ENCODE results near the gene HAGHL.

HAGHL gene, protein sequence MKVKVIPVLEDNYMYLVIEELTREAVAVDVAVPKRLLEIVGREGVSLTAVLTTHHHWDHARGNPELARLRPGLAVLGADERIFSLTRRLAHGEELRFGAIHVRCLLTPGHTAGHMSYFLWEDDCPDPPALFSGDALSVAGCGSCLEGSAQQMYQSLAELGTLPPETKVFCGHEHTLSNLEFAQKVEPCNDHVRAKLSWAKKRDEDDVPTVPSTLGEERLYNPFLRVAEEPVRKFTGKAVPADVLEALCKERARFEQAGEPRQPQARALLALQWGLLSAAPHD

DNA sequence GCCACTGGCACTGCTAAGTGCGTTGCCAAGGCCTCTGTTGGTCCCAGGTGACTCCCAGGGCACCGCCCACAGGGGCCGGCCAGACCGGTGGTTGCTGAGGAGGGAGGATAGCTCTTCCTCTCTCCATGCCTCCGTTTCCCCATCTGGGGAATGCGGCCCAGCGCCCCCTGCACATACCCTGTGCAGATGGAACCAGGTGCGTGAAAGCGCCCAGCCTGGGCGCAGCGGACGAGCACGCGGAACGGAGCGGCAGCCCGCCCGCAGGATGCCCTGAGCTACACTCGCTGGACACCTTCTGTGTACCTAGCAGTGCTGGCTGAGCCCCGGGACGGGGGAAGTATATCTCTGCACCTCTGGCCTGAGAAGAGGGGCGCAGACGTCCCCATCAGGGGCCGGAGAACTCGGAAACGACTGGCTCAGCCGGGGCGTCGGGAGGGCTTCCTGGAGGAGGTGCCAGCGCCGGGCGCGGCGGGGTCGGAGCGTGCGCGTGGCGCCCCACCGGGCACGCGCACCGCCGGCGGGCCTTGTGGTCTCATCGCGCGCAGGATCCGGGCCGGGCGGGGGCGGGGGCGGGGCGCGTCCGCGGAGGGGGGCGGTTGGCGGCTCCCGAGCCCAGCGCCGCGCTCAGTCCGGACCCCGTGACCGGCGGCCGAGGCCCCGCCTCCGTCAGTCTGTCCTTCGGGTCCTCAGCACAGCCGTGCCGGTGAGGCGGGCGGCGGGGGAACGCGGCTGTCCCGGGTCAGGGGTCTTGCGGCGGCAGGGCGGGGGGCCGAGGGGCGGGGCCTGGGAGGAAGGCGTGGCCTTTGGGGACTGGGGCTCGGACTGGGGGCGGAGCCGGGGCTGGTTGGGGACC lies at the start of gene HAGHL, which contains the start of gene CCDC78:
Gene HAGHL (plus strand): TSS at position 669 of the 853 bp plus-strand sequence. CDS start 404 bp downstream, outside the sequence.
Gene CCDC78 (minus strand): TSS at position 6 of the 853 bp plus-strand sequence. CDS start 76 bp downstream, outside the sequence.
- DNase-seq = peak; percentile 63 to 74

DNA sequence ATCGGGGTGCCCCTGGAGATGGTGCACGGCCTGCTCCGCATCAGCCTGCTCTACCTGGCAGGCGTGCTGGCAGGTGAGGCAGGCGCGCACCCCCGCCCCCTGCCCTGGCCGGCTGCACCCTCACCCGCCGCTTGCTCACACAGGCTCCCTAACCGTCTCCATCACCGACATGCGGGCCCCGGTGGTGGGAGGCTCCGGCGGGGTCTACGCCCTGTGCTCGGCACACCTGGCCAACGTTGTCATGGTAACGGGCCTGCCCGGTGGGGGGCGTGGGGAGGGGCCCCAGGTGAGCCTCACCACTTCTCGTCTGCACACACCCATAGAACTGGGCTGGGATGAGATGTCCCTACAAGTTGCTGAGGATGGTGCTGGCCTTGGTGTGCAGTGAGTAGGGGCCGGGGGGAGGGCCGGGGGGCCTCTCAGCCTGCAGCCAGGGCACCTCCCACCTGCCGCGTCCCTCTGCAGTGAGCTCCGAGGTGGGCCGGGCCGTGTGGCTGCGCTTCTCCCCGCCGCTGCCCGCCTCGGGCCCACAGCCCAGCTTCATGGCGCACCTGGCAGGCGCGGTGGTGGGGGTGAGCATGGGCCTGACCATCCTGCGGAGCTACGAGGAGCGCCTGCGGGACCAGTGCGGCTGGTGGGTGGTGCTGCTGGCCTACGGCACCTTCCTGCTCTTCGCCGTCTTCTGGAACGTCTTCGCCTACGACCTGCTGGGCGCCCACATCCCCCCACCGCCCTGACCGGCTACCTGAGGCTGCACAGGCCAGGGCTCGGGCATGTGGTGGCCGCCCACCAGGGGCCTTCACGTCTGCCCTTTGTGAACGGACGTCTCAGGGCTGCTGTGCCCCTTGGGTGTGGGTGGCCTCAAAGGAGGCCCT lies 49.4 kb upstream of the HAGHL start:
- DNase-seq = no peak

DNA sequence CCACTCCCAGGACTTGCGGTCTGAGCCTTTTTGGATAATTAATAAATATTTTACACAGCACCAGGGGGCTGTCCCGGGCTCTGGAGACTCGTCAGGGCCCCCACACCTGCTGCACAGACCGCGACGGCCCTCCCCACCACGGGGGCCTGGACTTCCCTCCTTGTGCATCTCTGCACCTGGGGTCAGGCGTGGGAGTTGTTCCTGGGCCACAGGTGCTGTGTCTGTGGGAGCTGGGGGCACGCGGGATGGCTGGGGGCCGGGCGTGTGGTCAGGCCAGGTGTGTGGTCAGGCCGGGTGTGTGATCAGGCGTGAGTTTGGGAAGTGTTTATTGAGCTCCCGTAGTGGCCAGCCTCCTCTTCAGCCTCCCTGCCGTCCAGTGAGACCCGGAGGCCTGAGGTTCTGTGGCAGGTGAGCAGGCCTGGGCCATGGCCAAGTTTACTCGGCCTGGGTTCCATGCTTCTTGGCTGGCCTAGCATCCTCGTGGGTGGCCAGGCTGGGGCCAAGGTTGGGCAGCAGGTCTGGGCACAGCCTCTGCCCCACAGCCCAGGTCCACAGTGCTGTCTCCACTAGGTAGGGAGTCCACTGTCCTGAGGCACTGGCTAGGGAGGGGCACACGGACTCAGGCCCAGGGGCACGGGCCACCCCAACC lies 48.6 kb upstream of the HAGHL start:
- DNase-seq = no peak

DNA sequence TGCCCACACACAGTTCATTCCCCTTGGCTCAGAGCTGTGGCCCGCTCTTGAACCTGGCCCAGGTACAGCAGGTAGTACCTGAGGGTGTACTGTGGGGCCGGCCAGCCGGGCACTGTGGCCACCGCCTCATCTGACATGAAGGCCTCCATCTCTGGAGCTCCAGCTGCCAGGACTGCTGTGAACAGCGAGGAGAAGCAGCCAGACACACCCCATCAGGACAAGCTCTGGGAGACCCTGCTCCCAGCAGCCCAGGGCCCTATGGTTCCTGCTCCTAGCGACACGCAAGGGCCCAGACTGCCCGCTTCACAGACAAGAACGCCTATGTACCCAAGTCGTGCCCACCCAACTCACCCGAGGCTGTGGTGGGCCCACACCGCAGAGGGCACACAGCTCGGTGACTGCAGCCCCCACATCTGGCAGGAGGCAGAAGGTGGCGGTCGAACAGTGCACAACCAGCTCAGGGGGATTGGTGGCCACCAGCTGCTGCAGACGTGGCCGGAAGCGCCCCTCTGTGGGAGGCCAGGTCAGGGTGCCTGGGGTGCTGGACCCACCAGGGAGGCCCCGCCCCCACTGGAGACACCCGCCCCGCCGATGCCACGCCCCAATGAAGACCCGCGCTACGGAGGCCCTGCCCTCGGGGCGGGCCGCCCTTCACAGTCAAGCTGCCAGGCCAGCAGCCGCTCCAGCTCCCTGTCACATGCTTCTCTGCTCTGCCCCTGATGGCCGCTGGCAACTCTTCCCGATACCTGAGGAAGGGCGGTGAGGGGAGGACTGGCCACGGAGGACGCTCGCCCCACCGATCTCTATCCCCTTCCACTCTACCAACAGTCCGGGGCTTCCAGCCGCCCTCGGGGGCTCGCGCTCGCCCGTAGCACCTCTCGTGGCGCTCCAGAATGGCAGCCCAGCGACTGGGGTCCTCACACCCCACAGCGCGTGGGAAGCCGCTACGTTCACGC lies 47.8 kb upstream of the HAGHL start:
- DNase-seq = peak; percentile 55 to 63

DNA sequence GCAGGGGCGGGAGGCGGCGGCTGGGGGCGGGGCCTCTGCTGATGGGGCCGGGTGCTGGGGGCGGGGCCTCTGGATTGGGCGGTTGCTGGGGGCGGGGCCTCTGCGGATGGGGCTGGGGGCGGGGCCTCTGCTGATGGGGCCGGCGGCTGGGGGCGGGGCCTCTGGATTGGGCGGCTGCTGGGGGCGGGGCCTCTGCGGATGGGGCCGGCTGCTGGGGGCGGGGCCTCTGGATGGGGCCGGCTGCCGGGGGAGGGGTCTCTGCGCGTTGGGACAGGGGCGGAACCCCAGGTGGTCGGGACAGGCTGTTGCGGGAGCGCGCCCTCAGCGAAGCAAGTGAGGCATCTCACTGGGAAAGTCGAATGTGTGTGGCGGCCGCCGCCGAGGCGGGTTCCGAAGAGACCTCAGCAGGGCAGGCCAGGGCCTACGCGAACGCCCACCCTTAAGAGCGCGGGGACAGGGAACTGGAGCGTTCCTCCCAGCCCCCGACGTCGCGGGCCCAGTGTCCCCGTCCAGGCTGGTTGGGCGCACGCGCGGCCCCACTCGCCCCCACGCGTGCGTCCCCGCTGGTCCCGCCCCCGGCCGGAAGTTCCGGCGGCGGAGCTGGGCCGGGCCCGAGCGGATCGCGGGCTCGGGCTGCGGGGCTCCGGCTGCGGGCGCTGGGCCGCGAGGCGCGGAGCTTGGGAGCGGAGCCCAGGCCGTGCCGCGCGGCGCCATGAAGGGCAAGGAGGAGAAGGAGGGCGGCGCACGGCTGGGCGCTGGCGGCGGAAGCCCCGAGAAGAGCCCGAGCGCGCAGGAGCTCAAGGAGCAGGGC lies 46.9 kb upstream of the HAGHL start, which contains the start of gene STUB1:
Gene STUB1 (plus strand): TSS at position 597 of the 811 bp plus-strand sequence. CDS start 116 bp downstream, at position 713.
- peak; percentile 86 to 90 for DNase-seq

DNA sequence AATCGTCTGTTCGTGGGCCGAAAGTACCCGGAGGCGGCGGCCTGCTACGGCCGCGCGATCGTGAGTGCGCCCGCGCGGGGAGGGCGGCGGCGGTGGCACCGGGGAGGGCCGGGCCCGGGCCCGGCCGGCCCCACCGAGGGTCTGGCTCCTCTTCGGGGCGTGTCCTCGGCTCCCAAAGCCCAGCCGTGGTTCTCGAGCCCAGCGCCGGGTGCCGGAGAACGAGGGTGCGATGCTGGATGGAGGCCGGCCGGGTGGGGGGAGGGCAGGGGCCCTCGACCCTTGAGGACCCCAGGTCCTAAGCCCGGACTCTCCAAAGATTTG lies 46.3 kb upstream of the HAGHL start:
- no peak for DNase-seq

DNA sequence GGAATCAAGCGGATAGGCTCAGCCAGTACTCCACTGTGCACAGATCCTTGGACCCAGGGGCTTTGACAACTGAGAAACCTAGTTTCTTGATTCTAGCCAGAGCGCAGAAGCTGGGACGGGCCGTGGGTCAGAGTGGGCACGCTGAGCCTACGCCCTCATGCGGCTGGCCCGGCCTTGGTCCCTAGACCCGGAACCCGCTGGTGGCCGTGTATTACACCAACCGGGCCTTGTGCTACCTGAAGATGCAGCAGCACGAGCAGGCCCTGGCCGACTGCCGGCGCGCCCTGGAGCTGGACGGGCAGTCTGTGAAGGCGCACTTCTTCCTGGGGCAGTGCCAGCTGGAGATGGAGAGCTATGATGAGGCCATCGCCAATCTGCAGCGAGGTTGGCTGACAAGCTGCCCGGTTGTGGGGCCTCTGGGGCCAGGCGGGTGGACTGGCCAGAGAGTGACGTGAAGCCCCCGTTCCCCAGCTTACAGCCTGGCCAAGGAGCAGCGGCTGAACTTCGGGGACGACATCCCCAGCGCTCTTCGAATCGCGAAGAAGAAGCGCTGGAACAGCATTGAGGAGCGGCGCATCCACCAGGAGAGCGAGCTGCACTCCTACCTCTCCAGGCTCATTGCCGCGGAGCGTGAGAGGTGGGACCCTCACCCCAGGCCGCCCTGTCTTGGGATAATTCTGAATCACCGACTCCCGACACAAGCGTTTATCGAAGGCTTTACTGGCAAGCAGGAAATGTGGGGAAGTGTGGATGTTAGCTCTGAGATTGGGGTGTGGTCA lies 45.8 kb upstream of the HAGHL start:
- DNase-seq = no peak

DNA sequence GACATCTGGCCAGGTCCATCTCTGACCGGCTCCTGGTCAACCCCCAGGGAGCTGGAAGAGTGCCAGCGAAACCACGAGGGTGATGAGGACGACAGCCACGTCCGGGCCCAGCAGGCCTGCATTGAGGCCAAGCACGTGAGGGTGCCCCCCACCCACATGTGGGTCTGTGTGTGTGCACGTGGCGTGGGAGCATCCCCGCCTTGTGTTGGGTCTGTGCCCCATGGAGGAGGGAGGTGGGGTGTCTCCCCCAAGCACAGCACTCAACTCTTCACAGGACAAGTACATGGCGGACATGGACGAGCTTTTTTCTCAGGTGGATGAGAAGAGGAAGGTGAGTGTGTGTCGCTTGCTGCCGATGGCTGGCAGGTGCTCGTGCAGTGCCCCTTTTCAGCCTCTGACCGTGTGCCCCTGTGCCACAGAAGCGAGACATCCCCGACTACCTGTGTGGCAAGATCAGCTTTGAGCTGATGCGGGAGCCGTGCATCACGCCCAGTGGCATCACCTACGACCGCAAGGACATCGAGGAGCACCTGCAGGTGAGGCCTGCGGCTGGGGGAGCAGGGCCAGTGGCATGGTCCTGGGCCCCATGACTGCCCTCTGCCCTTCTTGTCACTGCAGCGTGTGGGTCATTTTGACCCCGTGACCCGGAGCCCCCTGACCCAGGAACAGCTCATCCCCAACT lies 45.0 kb upstream of the HAGHL start:
- DNase-seq = no peak

DNA sequence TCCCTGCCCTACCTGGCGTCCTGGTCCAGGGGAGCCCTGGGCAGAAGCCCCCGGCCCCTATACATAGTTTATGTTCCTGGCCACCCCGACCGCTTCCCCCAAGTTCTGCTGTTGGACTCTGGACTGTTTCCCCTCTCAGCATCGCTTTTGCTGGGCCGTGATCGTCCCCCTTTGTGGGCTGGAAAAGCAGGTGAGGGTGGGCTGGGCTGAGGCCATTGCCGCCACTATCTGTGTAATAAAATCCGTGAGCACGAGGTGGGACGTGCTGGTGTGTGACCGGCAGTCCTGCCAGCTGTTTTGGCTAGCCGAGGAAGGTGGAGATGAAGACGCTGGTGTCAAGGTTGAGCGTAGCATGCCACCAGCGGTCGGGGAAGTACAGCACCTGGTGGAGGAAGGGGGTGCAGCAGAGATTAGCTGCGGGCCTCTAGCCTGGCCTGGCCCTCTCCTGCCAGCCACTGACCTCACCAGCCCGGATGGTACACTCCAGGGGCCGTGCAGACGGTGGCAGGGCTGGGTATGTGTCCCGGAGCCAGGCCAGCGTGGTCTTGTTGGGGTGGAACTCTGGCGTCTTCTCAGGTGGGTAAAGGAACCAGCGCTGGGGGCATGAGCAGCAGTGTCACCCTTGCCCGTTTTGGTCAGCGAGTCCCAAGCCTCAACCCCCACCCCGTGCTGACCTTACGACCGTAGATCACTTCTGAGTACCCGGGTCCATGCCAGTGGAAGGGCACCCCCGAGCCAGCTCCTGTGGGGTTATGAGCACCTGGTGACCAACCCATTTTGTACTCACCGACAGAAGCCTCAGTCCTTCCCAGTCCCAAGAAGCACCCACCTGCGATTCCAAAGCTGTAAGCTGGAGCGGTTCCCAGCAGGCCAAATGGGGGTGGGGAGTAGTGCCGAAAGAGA lies 44.2 kb upstream of the HAGHL start:
- DNase-seq = no peak

DNA sequence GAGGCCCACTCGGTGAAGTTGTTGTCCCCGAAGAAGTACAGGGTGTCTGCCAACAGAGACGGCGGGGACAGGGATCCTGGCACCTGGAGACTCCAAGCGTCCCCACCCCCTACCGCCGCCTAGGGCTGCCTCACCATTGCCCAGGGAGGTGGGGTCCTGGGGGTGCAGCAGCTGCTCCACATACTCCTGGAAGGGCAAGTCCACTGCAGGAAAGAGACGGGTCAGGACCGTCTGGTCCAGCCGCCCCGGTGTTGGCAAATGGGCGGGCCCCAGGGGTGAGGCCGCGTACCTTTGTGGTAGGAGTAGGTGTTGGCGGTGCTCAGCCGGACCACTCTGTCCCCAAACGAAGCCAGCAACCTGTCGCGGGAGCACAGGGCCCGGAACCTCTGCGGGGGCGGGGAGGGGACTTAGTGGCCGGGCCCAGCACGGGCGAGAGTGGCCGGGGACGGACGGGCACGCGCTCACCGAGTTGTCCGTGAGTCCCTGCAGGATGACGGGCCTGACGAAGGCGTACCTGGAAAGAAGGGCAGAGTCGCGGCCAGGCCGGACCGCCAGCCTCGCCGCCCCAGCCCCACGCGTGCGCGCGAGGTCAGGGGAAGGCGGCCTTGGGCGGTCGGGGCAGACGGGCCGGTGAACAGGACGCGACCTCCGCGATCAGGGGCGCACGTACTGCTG lies 43.4 kb upstream of the HAGHL start:
- DNase-seq = no peak

DNA sequence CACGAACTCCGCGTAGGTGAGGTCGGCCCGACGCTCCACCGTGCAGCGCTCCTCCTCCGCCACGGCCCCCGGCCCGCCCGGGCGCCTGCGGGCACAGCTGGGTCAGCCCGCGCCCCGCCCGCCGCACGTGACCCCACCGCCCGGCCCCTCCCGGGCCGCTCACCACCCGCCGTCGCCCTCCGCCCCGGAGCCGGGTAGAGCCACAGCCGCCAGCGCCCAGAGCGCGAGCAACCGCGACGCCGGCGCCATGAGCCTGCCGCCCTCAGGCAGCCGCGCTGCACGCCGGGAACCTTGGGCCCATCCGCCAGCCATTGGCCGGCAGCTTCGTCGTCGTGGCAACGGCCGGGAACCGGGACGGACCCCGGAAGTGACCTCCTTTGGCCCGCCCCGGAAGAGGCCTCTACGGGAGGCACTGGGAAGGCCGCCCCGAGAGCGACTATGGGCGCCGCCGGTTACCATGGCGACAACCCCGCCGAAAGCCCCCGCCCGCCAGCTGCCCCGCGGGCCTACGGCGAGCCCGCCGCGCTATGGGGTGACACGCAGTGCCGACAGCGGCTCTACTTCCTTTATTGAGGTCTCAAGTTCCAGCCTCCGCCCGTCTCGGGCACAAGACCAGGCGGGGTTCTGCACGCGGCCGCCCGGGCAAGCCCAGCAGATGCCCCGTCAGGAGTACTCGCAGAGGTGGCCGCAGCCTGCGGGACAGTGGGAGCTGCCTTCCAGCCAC lies 42.7 kb upstream of the HAGHL start, which contains the start of gene JMJD8:
Gene JMJD8 (minus strand): TSS at position 264 of the 724 bp plus-strand sequence. CDS start 15 bp downstream, at position 249.
- peak; percentile 98 for DNase-seq

DNA sequence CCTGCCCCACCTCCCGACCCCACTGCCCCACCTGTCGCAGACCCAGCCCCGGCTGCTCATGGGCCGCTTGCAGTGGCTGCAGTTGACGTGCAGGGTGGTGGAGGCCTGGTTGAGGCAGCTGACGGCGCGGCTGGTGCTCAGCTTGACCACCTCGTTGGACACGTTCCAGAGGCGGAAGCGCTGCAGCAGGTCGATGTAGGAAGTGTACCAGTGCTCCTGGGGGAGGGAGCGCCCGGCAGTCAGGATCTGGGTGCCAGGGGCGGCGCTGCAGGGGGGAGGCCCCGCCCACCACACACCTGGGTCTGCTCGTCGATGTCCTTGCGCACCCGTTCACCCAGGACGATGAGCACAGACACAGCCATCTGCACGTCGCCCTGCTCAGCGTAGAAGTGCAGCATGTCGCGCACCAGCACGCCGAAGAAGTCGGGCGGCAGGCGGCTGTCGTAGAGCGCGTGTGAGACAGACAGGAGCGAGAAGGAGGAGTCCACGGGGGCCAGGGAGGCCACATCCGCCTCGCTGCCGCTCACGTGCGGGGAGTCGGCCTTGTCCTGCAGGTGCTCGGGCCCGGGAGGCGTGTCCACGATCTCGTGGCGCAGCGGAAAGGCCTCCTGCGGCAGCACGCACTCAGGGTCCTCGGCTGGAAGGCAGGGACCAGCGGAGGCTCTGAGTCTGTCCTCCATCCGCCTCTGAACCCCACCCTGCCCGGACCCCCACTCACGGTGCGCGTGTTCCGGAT lies 41.8 kb upstream of the HAGHL start:
- no peak for DNase-seq

DNA sequence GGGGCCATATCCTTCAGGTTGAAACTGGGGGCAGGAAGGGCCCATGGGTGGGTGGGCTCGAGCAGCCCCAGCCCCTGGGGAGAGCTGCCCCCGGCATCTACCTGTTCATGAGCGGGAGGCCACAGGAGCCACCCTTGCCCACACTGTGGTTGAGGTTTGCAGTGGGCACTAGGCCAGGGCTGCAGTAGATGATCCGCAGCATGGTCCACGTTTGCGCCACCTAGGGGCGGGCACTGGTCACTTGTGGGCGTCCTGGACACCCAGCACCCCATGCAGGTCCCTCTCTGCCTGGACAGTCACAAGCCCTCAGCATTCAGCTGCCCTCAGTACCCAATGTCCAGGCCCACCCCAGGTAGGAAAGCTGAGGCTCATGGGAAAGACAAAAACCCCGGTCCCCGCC lies 40.9 kb upstream of the HAGHL start:
- peak in 1 of 2 donors; percentile 26 for DNase-seq

DNA sequence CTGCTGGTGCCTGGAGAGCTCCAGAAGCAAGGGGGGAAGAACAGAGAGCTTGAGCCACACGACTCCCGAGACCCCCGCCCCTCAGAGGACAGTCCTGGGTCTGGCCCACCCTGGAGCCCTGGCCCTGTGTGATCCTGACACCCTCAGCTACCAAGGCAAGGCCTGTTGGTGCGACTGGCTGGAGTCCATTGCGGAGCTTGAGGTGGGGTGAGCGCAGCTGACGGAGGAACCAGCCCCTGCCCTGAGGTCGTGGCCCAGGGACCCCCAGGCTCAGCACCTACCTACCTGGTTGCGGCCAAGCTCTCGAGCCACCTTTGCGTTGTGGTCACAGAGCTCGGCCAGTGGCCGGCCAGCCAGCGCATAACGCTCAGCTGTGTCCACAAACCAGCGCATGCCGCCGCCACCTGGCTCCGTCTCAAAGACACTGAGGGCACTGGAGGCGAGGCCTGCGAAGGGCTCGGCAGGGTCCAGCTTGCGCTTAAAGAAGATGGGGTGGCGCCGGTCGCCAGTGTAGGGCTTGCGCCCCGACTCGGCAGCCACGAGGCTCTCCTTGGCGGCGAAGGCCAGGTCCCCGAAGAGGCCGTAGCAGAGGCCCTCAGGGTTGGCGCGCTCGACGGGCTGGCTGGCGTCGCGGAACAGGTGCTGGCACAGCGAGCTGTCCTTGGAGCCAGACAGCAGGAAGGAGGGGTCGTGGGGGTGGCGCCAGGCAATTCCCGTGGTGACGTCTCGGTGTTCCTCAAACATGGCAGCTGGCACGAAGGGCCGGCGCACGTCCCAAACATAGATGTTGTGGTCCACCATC lies 40.2 kb upstream of the HAGHL start:
- DNase-seq = no peak

DNA sequence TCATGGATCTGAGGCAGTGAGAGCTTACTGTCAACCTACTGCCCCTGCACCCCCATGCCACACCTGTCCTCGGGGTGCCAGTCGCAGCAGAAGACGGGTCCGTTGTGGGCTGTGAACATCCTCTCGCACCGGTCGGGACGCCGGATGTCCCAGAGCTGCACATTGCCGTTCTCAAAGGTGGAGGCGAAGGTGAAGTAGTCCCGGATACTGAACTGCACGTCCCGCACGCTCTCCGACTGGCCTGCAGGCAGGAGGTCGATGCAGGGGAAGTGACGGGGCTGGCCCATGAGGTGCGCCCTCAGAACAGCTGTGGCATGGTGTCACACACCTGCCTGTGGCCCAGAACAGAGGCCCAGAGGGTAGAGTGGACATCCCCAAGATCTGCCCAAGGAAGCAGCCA lies 39.4 kb upstream of the HAGHL start:
- no peak for DNase-seq
